GM19099 (cell line): ENCODE results near the gene ARMC7.

Experiments
- POLR2A ChIP-seq: IDR thresholded peaks from 3 replicates; pipeline ENCODE4 v1.6.1; 2011; ENCODE audit warnings: low read depth; ENCODE audit not compliant: insufficient read length; ENCODE audit errors: extremely low read depth

The ARMC7 gene

GRCh38 chr17:75109407-75110233 lies at the start of gene ARMC7:
Gene ARMC7, plus strand, starts transcription at chr17:75109969. Its CDS starts 320 bp downstream, at chr17:75110289.
- peak; percentile 93 for TF ChIP-seq POLR2A

- TF ChIP-seq POLR2A = no peak
Measured at GRCh38 chr17:75060434-75061054, 49.2 kb upstream of the ARMC7 start.

DNA sequence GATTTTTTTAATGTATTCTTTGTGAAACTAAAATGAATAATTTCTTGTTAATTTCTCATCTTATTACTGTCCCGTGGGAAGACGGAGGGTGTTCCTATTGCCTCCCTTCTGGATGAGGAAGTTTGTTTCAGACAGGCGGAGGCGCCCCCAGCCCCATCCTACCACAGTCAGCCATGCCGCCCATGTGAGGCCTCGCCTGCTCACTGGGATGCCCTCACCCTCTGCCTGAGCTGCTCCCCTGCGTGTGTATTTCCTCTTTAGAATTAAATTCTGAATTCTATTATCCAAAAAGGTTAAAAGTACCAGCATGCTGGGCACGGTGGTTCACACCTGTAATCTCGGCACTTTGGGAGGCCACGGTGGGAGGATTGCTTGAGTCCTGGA lies 48.7 kb upstream of the ARMC7 start:
- no peak for TF ChIP-seq POLR2A

- no peak for TF ChIP-seq POLR2A
Measured at GRCh38 chr17:75061618-75062017, 48.2 kb upstream of the ARMC7 start.

- TF ChIP-seq POLR2A = no peak
Measured at GRCh38 chr17:75063201-75063600, 46.6 kb upstream of the ARMC7 start.

DNA sequence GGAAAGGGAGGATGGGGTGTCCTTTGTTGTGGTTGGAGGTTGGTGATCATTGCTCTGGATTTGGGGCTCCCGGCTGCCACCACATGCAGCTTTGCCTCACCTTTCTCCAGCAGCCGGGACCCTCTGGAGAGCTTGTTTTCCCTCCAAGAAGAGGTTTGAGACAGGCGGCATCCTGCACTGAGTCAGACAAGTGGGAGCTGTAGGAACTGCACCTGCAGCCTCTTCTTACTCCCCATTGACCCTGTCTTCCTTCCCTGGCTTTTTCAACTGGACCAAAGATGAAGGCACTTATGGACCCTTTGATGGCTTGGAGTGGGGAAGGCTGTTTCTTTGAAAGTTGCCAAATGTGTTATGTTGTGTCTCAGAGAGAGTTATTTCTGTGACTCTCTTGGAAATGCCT lies 46.1 kb upstream of the ARMC7 start:
- TF ChIP-seq POLR2A = no peak

- no peak for TF ChIP-seq POLR2A
Measured at GRCh38 chr17:75064040-75064439, 45.7 kb upstream of the ARMC7 start.

- TF ChIP-seq POLR2A = no peak
Measured at GRCh38 chr17:75064460-75064859, 45.3 kb upstream of the ARMC7 start.

- no peak for TF ChIP-seq POLR2A
Measured at GRCh38 chr17:75064867-75065561, 44.8 kb upstream of the ARMC7 start.

- no peak for TF ChIP-seq POLR2A
Measured at GRCh38 chr17:75065562-75066151, 44.1 kb upstream of the ARMC7 start.

- no peak for TF ChIP-seq POLR2A
Measured at GRCh38 chr17:75067856-75068255, 41.9 kb upstream of the ARMC7 start.

- TF ChIP-seq POLR2A = no peak
Measured at GRCh38 chr17:75068750-75069149, 41.0 kb upstream of the ARMC7 start.

GRCh38 chr17:75069783-75070182 lies 40.0 kb upstream of the ARMC7 start:
- TF ChIP-seq POLR2A = no peak

- no peak for TF ChIP-seq POLR2A
Measured at GRCh38 chr17:75073618-75074047, 36.1 kb upstream of the ARMC7 start.

- TF ChIP-seq POLR2A = no peak
Measured at GRCh38 chr17:75074532-75074931, 35.2 kb upstream of the ARMC7 start.

DNA sequence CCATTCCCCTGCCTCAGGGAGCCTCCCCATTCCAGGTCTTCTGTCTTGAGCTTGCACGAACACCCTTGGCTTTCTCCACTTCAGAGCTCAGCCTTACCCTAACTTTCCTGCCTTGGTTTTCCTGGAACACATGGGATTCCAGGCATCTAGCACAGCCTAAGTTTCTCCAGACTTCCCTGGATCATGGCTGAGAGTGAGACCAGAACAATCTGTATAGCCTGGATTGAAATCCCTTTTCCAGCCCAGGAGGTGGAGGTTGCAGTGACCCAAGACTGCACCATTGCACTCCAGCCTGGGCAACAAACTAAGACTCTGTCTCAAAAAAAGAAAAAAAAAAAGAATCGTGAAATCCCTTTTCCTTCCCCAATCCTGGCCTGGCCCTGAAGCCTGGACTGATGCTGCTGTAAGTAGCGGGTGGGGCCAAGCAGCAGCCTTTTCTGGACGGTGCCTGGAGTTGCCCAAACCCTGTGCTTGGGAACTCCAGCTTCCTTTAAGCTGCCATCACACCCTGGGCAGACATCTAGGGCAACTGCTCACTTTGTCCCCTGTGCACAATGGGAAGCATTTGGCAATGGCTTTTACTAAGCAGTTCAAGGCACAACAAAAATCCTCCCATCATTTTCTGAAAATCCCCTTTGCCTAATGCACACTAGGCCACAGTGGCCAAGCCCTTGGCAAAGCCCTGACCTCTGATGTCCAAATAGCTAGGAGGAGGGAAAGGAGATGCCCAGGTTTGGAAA lies 34.0 kb upstream of the ARMC7 start:
- no peak for TF ChIP-seq POLR2A
